Measurements from ENCODE around the gene ASCL2.

ASCL2 gene

GRCh38 chr11:2234963-2235362 lies 35.4 kb downstream of the ASCL2 start:
- no peak for DNase-seq (ENCODE audit: low read depth, low spot score)

- no peak for DNase-seq (ENCODE audit: low read depth, low spot score)
These were observed 36.5 kb downstream of the ASCL2 start for GRCh38 chr11:2233693-2234455.

- DNase-seq (ENCODE audit: low read depth, low spot score): no peak
These were observed 40.6 kb downstream of the ASCL2 start for GRCh38 chr11:2229713-2230297.

GRCh38 chr11:2224254-2224653 lies 46.1 kb downstream of the ASCL2 start:
- no peak for DNase-seq (ENCODE audit: low read depth, low spot score)

GRCh38 chr11:2223153-2223794 lies 47.1 kb downstream of the ASCL2 start:
- no peak for DNase-seq (ENCODE audit: low read depth, low spot score)

- no peak for DNase-seq (ENCODE audit: low read depth, low spot score)
These were observed 47.9 kb downstream of the ASCL2 start for GRCh38 chr11:2222451-2222850.

- DNase-seq (ENCODE audit: low read depth, low spot score): no peak
These were observed 48.8 kb downstream of the ASCL2 start for GRCh38 chr11:2221591-2221990.

- no peak for DNase-seq (ENCODE audit: low read depth, low spot score)
These were observed 49.4 kb downstream of the ASCL2 start for GRCh38 chr11:2221024-2221423.

- DNase-seq (ENCODE audit: low read depth, low spot score): no peak
These were observed 50.1 kb downstream of the ASCL2 start for GRCh38 chr11:2220173-2220771.

- DNase-seq (ENCODE audit: low read depth, low spot score): no peak
These were observed 50.9 kb downstream of the ASCL2 start for GRCh38 chr11:2219318-2220017.
